ENCODE results near the gene ZNF408. TPM values are rescaled to one million over a fixed set of nuclear protein-coding genes. Genes with fewer than 3 reads are reported as not detected.
A peak's percentile ranks its signal among the peaks of the same experiment; 100 is the strongest.

ZNF408 gene
- polyA plus RNA-seq, 1 of the 3 experiments (the other 2 are of a cell fraction): 7.1 TPM

DNA sequence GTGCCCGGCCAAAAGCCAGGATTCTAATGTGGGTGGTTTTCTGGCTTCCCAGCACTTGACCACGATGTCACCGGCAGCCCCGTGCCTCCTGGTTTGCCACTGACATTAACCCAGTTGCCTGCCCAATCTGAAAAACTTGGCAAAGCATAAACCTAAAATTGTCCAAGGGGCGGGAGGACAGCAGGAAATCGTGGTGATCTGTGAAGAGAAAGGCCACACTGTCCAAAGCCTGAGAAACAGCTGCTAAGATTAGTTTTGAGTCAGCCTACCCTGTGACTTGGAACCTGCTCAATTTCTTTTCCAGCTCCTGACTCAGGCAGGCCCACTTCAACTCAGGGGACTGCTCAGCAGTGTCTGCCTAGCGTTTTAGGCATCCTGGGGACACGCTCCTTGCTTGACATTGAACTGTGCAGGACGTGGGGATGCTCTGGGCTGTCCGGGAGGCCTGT, 10.0 kb downstream of the ZNF408 start:
- Histone ChIP-seq H3F3A (replicated peaks; ENCODE audit: insufficient read depth) (peaks cover 47% of the 10 kb centered on the region), H3K9me3 (no peaks in the 10 kb centered on the region), H4K20me1 (ENCODE audit: insufficient read depth) (no peaks in the 10 kb centered on the region), H3K9me2 (no peaks in the 10 kb centered on the region), H3K27me3 (ENCODE audit: insufficient read depth) (no peaks in the 10 kb centered on the region), H3K4me3 (ENCODE audit: low read depth in 2 of 2, low read length in 1 of 2) (no peak overlapping the region), H3K9ac (peak overlapping the region; percentile 48; the same call in 1 of the 2 replicates), H3K79me2 (ENCODE audit: insufficient read depth) (no peaks in the 10 kb centered on the region; the same call in 1 of the 2 replicates), H3K4me2 (peak overlapping the region; percentile 66), H3K27ac (ENCODE audit: low read depth in 2 of 2, low read length in 1 of 2) (peak overlapping the region in 1 of 2 experiments; percentile 94; a peak in 2 of 4 replicates), H3K36me3 (replicated peaks in 1 of 2; ENCODE audit: control insufficient read depth in 1 of 2, insufficient read depth in 2 of 2, low read length in 1 of 2) (peaks cover 3 to 9% of the 10 kb centered on the region in 2 experiments), H3K4me1 (ENCODE audit: control insufficient read depth in 1 of 2, insufficient read depth in 2 of 2, low read depth in 1 of 2, low read length in 1 of 2) (peaks cover 0 to 15% of the 10 kb centered on the region in 2 experiments; a peak in 2 of 4 replicates), H2AFZ (ENCODE audit: low read depth) (peak overlapping the region; percentile 49; the same call in 1 of the 2 replicates)
- DNase-seq: no peak
- WGBS (ENCODE audit: low lambda C conversion rate): 39% methylated on average over 5 of the region's 10 CpGs
- CTCF ChIA-PET: no interaction called here
- POLR2A ChIA-PET: no interaction called here
- no peak for TF ChIP-seq ELF1 (IDR thresholded peaks at IDR 0.05)
- TF ChIP-seq, protein P1, sequence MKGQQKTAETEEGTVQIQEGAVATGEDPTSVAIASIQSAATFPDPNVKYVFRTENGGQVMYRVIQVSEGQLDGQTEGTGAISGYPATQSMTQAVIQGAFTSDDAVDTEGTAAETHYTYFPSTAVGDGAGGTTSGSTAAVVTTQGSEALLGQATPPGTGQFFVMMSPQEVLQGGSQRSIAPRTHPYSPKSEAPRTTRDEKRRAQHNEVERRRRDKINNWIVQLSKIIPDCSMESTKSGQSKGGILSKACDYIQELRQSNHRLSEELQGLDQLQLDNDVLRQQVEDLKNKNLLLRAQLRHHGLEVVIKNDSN (IDR thresholded peaks at IDR 0.05; ENCODE audit: borderline replicate concordance, low read depth): no peak
- TF ChIP-seq FOXJ3 (CRISPR knock-in tag; IDR thresholded peaks at IDR 0.05): no peak
- TF ChIP-seq, protein P2, sequence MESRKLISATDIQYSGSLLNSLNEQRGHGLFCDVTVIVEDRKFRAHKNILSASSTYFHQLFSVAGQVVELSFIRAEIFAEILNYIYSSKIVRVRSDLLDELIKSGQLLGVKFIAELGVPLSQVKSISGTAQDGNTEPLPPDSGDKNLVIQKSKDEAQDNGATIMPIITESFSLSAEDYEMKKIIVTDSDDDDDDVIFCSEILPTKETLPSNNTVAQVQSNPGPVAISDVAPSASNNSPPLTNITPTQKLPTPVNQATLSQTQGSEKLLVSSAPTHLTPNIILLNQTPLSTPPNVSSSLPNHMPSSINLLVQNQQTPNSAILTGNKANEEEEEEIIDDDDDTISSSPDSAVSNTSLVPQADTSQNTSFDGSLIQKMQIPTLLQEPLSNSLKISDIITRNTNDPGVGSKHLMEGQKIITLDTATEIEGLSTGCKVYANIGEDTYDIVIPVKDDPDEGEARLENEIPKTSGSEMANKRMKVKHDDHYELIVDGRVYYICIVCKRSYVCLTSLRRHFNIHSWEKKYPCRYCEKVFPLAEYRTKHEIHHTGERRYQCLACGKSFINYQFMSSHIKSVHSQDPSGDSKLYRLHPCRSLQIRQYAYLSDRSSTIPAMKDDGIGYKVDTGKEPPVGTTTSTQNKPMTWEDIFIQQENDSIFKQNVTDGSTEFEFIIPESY (IDR thresholded peaks at IDR 0.05; ENCODE audit: borderline replicate concordance, low read depth): no peak
- peak; percentile 43; the same call in 1 of the 2 replicates for TF ChIP-seq MEF2A (IDR thresholded peaks at IDR 0.05; ENCODE audit: borderline replicate concordance, low read depth)
- TF ChIP-seq POLR2AphosphoS5 (IDR thresholded peaks at IDR 0.05; ENCODE audit: low read depth, low read length): no peak
- TF ChIP-seq, protein P3, sequence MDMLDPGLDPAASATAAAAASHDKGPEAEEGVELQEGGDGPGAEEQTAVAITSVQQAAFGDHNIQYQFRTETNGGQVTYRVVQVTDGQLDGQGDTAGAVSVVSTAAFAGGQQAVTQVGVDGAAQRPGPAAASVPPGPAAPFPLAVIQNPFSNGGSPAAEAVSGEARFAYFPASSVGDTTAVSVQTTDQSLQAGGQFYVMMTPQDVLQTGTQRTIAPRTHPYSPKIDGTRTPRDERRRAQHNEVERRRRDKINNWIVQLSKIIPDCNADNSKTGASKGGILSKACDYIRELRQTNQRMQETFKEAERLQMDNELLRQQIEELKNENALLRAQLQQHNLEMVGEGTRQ (IDR thresholded peaks at IDR 0.05; ENCODE audit: borderline replicate concordance, low read depth, low read length): no peak
- TF ChIP-seq GATA2 (CRISPR knock-in tag; IDR thresholded peaks at IDR 0.05): no peak
- no peak for TF ChIP-seq EP300 (IDR thresholded peaks at IDR 0.05; ENCODE audit: borderline replicate concordance in 1 of 2, low read depth in 1 of 2, low read length in 1 of 2)
- TF ChIP-seq NRF1 (IDR thresholded peaks at IDR 0.05; ENCODE audit: low read depth, low read length): no peak
- TF ChIP-seq EZH2phosphoT487 (IDR thresholded peaks at IDR 0.05; ENCODE audit: borderline replicate concordance, low read depth): no peak
- TF ChIP-seq SIN3A (IDR thresholded peaks at IDR 0.05; ENCODE audit: borderline replicate concordance, low read depth, low read length): no peak
- TF ChIP-seq RFX5 (IDR thresholded peaks at IDR 0.05; ENCODE audit: low read length): no peak
- TF ChIP-seq MXI1 (IDR thresholded peaks at IDR 0.05; ENCODE audit: low read depth, low read length): no peak
- TF ChIP-seq, protein P4, sequence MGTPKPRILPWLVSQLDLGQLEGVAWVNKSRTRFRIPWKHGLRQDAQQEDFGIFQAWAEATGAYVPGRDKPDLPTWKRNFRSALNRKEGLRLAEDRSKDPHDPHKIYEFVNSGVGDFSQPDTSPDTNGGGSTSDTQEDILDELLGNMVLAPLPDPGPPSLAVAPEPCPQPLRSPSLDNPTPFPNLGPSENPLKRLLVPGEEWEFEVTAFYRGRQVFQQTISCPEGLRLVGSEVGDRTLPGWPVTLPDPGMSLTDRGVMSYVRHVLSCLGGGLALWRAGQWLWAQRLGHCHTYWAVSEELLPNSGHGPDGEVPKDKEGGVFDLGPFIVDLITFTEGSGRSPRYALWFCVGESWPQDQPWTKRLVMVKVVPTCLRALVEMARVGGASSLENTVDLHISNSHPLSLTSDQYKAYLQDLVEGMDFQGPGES (IDR thresholded peaks at IDR 0.05; ENCODE audit: low read depth, low read length): no peak
- TF ChIP-seq RAD21 (IDR thresholded peaks at IDR 0.05; ENCODE audit: low read length): no peak
- no peak for TF ChIP-seq YY1 (IDR thresholded peaks at IDR 0.05; ENCODE audit: low read depth)
- 0 out of 2 replicates have a peak, but pooled peaks have one; percentile 23 for TF ChIP-seq JUND (IDR thresholded peaks at IDR 0.05)
- TF ChIP-seq, protein P5, sequence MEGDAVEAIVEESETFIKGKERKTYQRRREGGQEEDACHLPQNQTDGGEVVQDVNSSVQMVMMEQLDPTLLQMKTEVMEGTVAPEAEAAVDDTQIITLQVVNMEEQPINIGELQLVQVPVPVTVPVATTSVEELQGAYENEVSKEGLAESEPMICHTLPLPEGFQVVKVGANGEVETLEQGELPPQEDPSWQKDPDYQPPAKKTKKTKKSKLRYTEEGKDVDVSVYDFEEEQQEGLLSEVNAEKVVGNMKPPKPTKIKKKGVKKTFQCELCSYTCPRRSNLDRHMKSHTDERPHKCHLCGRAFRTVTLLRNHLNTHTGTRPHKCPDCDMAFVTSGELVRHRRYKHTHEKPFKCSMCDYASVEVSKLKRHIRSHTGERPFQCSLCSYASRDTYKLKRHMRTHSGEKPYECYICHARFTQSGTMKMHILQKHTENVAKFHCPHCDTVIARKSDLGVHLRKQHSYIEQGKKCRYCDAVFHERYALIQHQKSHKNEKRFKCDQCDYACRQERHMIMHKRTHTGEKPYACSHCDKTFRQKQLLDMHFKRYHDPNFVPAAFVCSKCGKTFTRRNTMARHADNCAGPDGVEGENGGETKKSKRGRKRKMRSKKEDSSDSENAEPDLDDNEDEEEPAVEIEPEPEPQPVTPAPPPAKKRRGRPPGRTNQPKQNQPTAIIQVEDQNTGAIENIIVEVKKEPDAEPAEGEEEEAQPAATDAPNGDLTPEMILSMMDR (IDR thresholded peaks at IDR 0.05): no peak
- TF ChIP-seq GABPA (IDR thresholded peaks at IDR 0.05; ENCODE audit: low read depth): no peak
- no peak for TF ChIP-seq TAF1 (IDR thresholded peaks at IDR 0.05; ENCODE audit: borderline replicate concordance, low read depth, low read length)
- TF ChIP-seq TEAD4 (IDR thresholded peaks at IDR 0.05; ENCODE audit: borderline replicate concordance, insufficient read depth): no peak
- no peak; the same call in 1 of the 2 replicates for TF ChIP-seq RXRA (IDR thresholded peaks at IDR 0.05; ENCODE audit: borderline replicate concordance, low read depth)
- TF ChIP-seq, protein P6, sequence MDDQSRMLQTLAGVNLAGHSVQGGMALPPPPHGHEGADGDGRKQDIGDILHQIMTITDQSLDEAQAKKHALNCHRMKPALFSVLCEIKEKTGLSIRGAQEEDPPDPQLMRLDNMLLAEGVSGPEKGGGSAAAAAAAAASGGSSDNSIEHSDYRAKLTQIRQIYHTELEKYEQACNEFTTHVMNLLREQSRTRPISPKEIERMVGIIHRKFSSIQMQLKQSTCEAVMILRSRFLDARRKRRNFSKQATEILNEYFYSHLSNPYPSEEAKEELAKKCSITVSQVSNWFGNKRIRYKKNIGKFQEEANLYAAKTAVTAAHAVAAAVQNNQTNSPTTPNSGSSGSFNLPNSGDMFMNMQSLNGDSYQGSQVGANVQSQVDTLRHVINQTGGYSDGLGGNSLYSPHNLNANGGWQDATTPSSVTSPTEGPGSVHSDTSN (IDR thresholded peaks at IDR 0.05): 0 out of 2 replicates have a peak, but pooled peaks have one; percentile 17
